Measurements from ENCODE around the gene JAZF1. TPM values are rescaled to one million over a fixed set of nuclear protein-coding genes. Genes with fewer than 3 reads are reported as not detected.

Gene JAZF1
- total RNA-seq, 1 donor from 2014 or later: 5.4 TPM

DNA sequence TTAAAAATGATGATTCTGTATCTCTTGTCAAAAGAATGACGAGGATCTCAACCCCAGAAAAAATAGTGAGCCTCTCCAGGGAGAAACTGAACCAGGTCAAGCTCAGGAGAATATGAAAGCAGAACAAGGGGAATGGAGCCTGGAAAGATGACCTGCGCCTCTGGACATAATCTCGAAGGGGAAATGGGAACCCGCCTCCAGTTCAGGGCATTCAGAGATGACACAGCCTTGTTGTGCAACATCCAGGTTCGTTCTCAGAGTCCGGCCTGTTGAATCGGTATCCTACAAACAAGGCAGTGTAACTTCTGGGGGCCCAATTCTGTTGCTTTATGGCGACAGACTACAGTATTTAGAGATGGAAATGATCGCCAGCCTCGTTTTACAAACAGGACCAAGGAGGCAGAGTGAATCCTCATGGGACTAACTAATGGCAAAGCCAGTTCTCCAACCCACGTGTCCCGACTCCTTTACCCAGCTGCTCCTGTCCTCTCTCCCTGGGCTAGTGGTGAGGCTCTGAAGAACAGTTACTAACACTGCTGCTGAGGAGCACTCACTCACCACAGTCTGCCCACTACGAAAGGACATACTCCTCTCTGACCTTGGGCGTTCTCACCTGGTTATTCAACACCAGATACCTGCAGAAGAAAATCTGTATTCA, 67.6 kb downstream of the JAZF1 start:
- no peak for DNase-seq (ENCODE audit: low spot score)

DNA sequence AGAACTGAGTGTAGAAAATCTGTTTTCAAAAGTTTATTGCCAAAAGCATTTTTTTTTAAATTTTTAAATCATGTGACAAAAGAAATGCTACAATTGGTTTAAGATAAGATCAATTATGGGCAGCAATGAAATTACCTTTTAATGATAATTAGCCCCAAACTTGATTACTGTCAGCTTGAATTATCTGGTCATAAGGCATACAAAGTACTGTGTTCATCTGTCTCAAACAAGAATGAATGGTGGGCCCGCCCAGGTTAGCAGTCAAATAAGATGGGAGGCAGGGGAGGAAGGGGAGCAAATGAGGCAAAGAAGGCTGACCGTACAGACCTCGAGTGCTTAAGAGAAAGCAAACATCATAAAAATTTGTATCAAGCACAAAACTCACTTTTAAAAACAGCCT, 68.1 kb downstream of the JAZF1 start:
- DNase-seq (ENCODE audit: low spot score): no peak
- no peak for ATAC-seq

More for the DNA sequence above, 67.6 kb downstream of the JAZF1 start:
- peak; percentile 49 for ATAC-seq

DNA sequence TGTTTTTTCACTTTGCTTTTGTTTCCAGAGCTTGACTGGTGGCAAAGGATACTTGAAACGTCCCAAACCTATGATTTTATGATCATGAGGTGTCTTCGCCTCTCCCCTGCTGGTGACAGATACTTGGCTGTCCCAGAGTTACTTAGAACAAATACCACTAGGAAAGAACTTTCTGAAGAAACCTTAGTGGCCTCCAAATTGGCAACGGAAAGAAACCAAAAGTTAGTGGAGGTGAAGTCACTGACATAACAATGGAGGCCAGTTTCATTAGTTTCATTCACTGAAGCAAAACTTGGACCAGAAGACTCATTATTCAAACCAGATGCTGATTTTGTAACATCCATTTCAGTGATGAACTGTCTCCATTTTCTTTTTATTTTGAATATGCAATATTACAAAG, 68.6 kb downstream of the JAZF1 start:
- ATAC-seq (no peak), DNase-seq (ENCODE audit: low spot score) (no peak)

DNA sequence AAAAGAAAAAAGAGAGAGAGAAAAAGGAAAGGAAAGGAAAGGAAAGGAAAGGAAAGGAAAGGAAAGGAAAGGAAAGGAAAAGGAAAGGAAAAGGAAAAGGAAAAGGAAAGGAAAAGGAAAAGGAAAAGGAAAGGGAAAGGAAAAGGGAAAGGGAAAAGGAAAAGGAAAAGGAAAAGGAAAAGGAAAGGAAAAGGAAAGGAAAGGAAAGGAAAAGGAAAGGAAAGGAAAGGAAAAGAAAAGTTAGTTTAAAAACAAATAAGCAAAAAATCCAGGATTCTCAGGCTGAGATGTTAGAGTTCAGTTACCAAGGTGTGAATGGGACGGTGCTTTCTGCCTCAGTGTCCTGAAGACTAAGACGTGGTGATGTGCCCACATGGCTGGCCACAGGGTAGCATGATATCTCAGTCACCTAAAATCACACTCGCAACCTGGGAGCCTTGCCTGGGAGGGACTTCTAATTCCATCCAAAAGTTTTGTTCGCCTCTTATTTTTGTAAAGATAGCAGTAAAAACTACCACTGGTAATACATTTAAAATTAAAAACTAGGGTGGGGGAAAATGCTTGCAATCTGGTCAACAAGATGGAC, 70.1 kb downstream of the JAZF1 start:
- ATAC-seq (no peak), DNase-seq (ENCODE audit: low spot score) (no peak)

DNA sequence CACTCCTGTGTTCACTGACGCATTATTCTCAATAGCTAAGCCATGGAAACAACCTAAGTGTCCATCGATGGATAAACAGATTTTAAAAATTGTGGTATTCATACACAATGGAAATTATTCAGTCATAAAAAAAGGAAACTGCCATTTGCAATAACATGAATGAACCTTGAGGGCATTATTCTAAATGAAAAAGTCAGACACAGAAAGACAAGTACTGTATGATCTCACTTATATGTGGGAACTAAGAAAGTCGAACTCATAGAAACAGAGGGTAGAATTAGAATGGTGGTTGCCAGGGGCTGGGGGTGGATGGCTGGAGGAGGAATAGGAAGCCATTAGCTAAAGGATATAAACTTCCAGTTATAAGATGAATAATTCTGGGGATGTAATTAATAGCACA, 71.8 kb downstream of the JAZF1 start:
- DNase-seq (ENCODE audit: low spot score) (no peak), ATAC-seq (no peak)

DNA sequence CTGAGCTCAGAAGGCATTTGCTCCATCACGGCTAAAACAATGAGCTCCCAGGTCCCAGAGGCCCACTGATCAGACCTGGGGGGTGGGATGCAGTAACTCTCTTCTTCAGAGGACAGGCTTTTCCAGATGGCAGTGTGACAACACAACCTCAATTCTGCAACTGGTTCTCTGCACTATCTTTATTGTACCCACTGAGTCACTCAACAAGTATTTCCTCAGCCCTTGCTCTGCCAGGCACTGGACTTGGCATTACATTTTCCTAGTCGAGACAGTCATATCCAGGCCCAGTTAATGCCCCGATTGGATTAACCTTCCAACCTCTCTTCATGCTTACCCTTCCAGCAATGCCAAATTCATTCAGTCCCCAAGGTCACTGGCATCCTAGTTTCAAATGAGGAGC, 72.6 kb downstream of the JAZF1 start:
- DNase-seq (ENCODE audit: low spot score) (no peak), ATAC-seq (no peak)

DNA sequence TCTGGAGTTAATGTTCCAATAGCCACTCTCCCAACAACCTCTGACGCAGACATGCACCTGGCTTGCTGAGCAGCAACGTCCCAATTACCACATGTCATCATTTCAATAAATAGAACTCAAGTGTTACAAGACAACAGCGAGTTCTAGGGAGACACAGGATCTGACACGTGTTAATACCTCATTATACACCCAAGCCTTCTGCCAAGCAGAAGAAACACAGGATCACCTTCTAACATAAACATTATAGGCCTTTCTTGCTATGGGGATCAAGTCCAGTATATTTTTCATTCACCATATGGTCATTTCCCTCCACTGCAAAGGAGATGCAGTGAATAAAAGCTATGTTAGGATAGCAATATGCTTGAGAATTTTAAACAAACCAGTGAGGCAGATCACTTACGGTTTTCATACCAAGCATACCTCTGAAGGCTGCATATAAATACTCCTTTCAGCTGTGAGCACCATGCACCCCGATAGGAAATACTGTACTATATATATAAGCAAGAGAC, 74.2 kb downstream of the JAZF1 start:
- DNase-seq (ENCODE audit: low spot score) (no peak), ATAC-seq (no peak)

DNA sequence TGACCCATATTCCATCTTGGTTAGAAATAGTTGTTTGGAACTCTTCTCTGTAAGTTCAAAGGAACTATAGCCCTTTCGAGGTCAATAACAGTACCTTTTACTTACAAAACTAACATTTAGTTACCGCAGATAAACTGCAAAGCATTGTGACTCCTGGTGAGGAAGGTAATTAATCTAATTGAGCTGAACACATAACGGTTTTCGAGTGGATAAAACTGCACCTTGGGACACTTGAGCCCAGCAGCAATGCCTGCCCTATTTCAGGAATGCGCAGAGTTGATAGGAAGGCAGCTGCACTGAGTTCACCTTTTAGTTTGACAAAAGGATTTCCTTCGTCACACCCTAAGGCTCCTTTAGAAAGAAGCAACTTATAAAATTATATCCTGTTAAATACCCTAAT, 75.4 kb downstream of the JAZF1 start:
- no peak for DNase-seq (ENCODE audit: low spot score)
- ATAC-seq: no peak

DNA sequence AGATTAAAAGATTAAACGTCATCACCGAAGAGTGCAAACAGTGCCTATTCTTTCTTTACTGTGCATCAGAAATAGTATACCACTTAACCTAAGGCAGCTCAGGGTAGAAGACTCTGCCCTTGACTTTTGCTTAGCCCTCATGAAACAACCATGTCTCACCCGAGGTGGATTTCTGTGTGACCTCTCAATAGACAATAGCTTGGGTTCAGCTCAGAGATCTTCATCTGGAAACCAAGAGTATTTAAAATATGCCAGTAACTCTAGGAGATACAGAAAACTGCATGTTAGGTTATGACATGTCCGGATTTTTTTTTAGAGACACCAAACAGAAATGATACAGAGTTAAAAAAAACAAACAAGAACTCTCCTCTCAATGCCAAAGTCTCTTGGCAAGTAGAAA, 75.8 kb downstream of the JAZF1 start:
- peak; percentile 49 for ATAC-seq

DNA sequence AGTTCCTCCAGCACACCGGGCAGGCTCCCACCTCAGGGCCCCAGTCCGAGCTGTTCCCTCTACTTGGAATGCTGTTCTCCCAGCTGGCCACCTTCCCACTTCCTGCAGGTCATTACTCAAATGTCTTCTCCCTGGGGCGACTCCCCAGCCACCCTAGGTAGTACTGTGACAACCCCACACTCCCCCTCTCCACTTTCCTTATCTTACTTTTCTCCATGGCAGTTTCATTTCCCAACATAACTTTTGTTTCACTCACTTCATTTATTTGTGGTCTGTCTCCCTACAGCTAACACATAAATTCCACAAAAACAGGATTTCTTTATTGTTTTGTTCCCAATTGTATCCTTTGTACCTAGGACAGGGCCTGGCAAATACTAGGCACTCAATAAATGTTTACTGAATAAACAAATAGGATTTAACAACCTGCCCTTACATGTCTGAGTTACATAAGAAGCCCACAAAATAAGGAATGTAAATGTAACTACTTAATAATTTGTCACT, 76.5 kb downstream of the JAZF1 start:
- DNase-seq (ENCODE audit: low spot score) (no peak), ATAC-seq (peak; percentile 56)

More for the DNA sequence above, 75.8 kb downstream of the JAZF1 start:
- no peak for DNase-seq (ENCODE audit: low spot score)

DNA sequence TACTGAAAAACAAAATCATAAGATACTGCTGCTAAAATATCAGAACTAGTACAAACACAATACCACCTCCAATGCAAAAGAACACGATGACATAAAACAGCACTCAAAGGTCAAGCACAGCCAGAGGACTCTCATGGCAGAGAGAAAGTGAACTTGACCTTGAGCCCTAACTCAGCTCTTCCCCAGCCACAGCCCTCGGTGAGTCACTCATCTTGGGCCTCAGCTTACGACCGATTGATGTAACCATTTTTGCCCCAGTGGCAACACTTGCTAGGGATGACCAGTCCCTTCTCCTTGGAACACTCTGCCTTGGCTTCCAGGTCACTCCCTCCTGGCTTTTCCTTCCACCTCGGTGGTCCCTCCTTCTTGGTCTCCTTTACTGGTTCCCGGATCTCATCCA, 77.8 kb downstream of the JAZF1 start:
- ATAC-seq (peak; percentile 11), DNase-seq (ENCODE audit: low spot score) (no peak)

DNA sequence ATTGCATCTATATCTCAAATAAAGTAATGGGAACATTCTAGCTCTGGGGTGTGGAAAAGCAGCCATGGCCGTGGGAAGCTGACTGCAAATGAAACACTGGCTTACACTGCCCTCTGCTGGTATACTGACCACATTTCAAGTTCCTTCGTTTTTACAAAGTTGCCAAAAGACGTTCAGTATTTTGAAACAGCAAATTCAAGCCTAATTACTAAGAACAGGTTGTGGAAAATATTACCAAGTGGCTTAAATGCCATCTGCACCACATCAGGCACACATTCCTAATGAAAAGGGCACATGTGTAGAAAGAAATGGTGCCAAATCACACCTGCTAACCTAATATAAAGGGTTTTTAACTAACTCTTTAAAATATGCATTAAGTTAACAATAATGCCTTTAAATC, 83.9 kb downstream of the JAZF1 start:
- peak; percentile 95 for ATAC-seq
- DNase-seq (ENCODE audit: low spot score): no peak

DNA sequence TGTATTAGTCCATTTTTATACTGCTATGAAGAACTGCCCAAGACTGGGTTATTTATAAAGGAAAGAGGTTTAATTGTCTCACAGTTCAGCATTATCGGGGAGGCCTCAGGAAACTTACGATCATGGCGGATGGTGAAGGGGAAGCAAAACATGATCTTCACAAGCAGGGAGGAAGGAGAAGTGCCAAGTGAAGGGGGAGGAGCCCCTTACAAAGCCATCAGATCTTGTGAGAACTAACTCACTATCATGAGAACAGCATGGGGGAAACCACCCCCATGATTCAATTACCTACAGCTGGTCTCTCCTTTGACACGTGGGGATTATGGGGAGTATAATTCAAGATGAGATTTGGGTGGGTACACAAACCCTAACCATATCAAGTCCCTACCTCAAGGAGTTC, 85.4 kb downstream of the JAZF1 start:
- no peak for ATAC-seq

DNA sequence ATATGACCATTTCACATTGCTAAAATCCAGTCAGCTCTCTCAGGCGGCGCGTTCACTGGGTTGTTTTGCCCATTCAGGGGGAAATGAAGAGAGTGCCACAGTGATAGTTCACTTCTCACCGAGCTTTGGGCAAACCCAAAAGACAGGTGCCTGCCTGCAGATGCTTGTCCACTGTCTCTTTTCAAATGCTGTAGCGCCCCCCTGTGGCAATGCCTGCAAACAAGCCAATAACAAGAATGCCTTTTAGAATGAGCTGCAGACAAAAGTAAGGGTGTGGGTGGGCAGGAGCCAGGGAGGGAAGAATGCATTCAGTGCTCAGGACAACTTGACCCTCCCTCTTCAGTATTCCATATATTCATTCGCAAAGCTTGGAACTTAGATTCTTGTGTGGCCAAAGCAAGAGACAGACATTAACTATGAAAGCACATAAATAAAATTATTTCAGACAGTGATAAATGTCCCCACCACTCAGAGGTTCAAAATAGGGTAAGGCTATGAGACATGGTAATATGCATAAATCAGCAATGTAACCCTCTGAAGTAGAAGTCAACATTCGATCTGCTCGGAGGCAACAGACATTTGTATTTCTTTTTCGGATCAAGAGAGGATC, 86.9 kb downstream of the JAZF1 start:
- ATAC-seq (peak; percentile 70), DNase-seq (ENCODE audit: low spot score) (peak; percentile 66)

More for the DNA sequence above, 85.4 kb downstream of the JAZF1 start:
- DNase-seq (ENCODE audit: low spot score): no peak

DNA sequence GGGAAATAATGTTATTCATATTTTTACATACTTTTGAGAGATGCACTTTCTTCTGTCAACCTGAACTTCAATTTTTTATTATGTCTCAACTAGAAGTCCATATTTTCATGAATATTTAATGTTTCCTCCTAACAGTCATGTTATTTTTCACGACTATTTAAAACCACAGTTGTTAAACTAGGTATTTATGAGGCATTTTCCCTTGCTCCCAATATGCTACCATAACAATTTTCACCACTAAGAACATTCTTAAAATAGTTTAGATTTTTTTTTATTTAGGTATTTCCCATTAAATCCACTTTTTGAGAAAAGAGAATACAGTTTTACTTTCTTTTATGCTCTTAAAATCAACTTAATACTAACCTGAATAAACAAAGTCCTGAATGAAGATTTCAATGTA, 89.4 kb downstream of the JAZF1 start:
- no peak for DNase-seq (ENCODE audit: low spot score)
- no peak for ATAC-seq

DNA sequence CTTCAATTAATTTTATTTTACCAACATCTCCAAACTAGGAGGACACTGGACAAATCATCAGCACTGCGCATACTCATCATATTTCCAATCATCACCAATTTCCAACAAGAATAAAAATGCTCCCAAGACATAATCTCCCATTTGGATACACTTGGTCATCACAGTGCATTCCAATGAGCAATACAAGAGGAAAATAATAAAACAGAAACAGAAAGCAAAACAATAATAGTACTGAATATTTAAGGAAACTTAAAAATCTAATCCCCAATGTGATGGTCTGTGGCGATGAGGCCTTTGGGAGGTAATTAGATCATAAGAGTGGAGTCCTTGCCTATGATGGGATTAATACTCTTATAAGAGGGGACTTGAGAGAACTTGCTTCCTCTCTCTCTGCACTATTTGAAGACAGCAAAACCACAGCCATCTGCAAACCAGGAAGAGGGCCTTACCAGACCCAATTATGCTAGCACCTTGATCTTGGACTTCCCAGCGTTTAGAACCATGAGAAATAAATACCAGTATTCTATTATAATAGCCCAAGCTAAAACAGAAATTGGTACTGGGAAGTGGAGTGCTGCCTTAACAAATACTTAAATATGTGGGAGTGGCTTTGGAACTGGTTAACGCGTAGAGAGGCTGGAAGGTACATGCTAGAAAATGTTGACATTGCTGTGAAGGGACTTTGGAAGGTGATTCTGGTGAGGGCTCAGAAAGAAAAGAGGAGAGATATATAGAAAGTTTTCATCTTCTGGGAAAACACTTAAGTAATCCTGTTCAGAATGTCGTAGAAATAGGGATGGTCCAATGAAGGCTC, 91.5 kb downstream of the JAZF1 start:
- no peak for ATAC-seq
- no peak for DNase-seq (ENCODE audit: low spot score)

DNA sequence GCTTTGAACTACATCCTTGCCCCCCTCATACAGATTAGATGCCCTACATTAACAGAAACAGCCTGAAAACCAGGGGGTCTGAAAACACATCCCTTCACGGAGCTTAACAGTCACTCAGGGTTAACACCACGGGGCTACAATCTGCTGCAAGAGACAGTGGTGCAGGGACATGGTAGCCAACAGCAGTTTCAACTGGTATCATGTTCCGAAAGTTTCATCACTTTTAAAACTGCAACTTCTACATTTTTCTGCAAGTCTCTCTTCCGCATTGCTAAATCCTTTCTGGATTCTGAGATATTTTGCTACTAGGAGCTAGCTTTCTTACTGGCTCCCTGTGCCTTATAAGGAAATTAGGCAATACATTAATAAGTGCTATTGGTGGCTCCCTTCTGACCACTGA, 92.6 kb downstream of the JAZF1 start:
- ATAC-seq (no peak), DNase-seq (ENCODE audit: low spot score) (no peak)

DNA sequence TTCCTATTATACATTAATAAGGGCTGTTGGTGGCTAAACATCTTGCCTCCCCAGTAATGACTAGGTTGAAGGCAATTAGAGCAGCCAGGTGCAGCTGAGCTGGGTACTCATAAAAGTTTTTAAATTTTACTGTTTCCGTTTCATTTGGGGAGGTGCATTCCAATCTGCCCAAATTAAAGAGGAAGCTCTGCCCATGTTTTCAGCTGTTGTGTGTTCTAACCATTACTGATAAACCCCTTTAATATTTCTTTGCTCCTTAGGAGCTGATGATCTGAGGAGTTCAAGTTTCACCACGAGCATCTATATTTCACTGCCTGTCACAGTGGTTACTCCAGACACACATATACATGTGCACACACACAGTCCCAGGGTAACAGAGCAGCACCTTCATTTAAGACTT, 94.4 kb downstream of the JAZF1 start:
- DNase-seq (ENCODE audit: low spot score): no peak

DNA sequence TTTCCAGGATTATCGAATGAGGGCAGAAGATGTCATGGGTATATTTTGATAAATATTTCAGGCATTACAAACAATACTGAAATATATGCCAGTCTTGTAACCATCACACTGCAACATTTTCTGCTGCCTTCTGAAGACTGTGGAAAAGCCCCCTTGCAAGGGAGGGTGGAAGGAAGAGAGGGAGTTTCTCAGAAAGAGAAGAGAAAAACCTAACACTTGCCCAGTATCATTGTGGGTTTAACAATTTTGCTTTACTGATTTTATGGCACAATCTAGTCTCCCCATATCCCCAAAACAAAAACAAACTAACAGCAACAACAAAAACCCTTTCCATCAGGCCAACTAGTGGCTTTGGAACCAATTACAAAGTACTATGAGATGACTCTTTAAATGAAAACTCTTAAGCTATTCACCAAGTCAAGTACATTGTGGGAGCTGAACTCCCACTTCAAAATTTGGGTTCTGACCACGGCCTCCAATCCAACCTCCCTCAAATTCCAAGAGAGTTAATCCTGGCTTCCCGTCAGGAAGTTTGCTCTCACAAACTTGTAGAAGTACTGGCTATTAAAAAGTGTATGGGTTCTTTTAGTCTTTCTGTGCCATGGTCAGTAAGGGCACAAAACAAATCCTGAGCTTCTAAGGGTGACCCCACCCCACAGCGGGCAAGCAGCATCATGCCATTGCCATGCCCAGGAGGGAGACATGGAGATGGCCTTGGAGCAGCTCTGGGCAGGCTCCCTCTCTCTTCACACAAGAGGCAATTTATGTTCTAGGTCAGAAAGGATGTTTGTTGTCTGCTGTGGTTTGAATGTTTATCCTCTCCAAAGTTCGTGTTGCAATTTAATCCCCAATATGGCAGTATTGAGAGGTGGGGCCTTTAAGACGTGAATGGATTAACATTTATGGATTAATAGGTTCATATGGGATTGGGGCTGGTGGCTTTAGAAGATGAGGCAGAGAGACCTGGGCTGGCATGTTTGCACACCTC, 96.3 kb downstream of the JAZF1 start:
- ATAC-seq: peak; percentile 43

More for the DNA sequence above, 94.4 kb downstream of the JAZF1 start:
- no peak for ATAC-seq

More for the DNA sequence above, 96.3 kb downstream of the JAZF1 start:
- no peak for DNase-seq (ENCODE audit: low spot score)

Data from left lobe of liver (tissue), 2 donors.